Bronchial epithelial cell (primary cell): ENCODE data around the gene APELA. TPM values are rescaled to one million over a fixed set of nuclear protein-coding genes. Genes with fewer than 3 reads are reported as not detected.

ENCODE experiments used
- DNase-seq: peaks from one replicate; pipeline ENCODE4 v3.0.0-alpha.2; 2010; ENCODE audit warnings: low read depth
- FAIRE-seq: peaks from 2 replicates; lab custom pipeline; 2011; peaks lifted over from hg19 to GRCh38; lab: Jason Lieb, UNC
- H3K27me3 ChIP-seq: 2 replicates; pipeline ENCODE4 v1.5.1; 2011; ENCODE audit warnings: low read length; ENCODE audit not compliant: control insufficient read depth, insufficient read depth
- H3K36me3 ChIP-seq: 2 replicates; pipeline ENCODE4 v1.5.1; 2011; ENCODE audit warnings: low read length; ENCODE audit not compliant: control insufficient read depth, insufficient read depth
- H3K4me3 ChIP-seq: 2 replicates; pipeline ENCODE4 v1.5.1; 2011; ENCODE audit warnings: mild to moderate bottlenecking, low read depth, low read length, control low read depth
- CTCF ChIP-seq: IDR thresholded peaks from 2 replicates; pipeline ENCODE4 v1.5.1; 2011; ENCODE audit warnings: mild to moderate bottlenecking, moderate library complexity, low read length, control low read depth, inconsistent platforms; ENCODE audit not compliant: insufficient read depth, severe bottlenecking
- total RNA-seq: library from RNA; depleted of rRNA; stranded (reverse); fragments of >200 nt; gene quantifications from 2 replicates; pipeline ENCODE4 v1.2.1, GENCODE V29; 2014

The APELA gene
- total RNA-seq, 1 donor from 2014 or later = not detected

GRCh38 chr4:164880489-164881262, 3.7 kb downstream of the APELA start:
- FAIRE-seq (no peak), DNase-seq (no peak)
- no peak for TF ChIP-seq CTCF

GRCh38 chr4:164888096-164888715, 11.2 kb downstream of the APELA start:
- Histone ChIP-seq H3K36me3 (no peaks in the 10 kb centered on the region), H3K4me3 (no peak overlapping the region), H3K27me3 (no peaks in the 10 kb centered on the region)
- no peak for TF ChIP-seq CTCF
- no peak for FAIRE-seq
- DNase-seq = no peak

More at GRCh38 chr4:164880489-164881262, 3.7 kb downstream of the APELA start:
- no peaks in the 10 kb centered on the region for H3K27me3 ChIP-seq
- H3K36me3 ChIP-seq = no peaks in the 10 kb centered on the region
- no peak overlapping the region for H3K4me3 ChIP-seq

GRCh38 chr4:164890691-164891090, 13.7 kb downstream of the APELA start:
- no peaks in the 10 kb centered on the region for H3K27me3 ChIP-seq
- no peak for TF ChIP-seq CTCF
- FAIRE-seq = no peak
- no peak overlapping the region for H3K4me3 ChIP-seq
- no peak for DNase-seq
- H3K36me3 ChIP-seq = no peaks in the 10 kb centered on the region

DNA sequence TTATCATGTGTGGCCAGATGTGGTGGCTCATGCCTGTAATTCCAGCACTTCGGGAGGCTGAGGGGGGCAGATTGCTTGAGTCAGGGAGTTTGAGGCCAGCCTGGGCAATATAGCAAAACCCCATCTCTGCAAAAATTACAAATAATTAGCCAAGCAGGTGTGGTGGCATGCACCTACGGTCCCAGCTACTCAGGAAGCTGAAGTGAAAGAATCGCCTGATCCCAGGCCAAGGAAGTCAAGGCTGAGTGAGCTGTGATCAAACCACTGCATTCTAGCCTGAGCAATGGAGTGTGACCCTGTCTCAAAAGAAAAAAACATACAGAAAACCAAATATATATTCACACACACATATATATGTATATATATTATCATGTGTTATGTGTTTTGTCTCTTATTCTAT, 15.0 kb downstream of the APELA start:
- FAIRE-seq = no peak
- no peak for DNase-seq
- TF ChIP-seq CTCF = no peak
- Histone ChIP-seq H3K4me3 (no peak overlapping the region), H3K36me3 (no peaks in the 10 kb centered on the region), H3K27me3 (no peaks in the 10 kb centered on the region)

DNA sequence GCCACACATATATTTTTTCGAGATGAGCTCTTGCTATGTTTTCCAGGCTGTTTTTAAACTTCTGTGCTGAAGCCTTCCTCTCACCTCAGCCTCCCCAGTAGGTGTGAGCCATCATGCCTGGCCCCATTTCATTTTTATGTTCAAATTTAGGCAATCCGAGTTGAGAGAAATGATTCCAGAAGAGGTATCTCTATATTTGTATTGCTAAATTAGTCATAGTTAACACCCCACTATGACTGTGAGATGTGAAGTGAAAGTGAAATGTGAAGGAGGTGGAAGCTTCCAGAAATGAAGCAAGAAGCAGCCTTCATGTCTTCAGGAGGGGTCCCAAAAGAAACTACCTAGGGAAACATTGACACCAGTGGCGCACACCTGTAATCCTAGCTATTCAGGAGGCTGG, 17.7 kb downstream of the APELA start:
- H3K27me3 ChIP-seq = no peaks in the 10 kb centered on the region
- H3K36me3 ChIP-seq = no peaks in the 10 kb centered on the region
- FAIRE-seq (no peak), DNase-seq (no peak)
- TF ChIP-seq CTCF = no peak
- no peak overlapping the region for H3K4me3 ChIP-seq
